NCI-H510A (cell line): Measurements from ENCODE around the gene ARID1B.

Experiments
- DNase-seq: peaks from one replicate; lab custom pipeline; 2025; lab: John Stamatoyannopoulos, UW

ARID1B gene

GRCh38 chr6:157099912-157100593, 322.9 kb downstream of the ARID1B start:
- no peak for DNase-seq

DNA sequence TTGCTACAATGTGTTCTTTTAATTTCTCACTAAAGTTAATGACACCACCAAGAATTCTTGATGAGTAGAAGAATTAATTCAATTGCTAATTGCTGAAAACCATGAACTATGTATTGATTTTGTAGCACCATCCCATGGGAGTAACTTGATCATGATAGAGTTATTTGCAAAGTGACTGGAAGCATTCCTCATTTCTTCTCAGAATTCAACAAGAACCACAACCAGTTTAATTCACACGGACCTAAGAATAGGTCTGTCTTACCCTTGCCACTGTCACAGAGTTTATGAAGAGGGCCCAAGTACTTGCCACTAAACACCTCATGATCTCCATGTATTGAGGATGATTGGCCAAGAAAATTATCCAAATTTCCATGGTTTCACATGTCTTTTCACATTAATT, 324.0 kb downstream of the ARID1B start:
- no peak for DNase-seq

DNA sequence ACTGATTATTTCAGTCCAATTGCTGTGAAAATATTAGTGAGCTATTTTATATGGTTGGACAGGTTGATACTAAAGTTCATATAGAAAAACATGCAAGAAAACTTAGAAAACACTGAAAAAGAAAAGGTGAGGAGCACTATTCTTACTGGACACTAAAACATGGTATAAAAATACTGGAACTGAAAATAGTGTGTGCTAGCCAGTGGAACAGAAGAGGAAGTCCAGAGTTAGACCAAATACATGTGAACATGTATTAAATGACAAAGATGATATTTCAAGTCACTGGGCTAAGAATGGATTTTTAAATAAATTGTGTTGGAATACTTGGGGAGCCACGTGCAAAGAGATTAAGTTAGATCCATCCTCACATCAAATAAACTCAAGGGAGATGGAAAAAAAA, 327.6 kb downstream of the ARID1B start:
- no peak for DNase-seq

DNA sequence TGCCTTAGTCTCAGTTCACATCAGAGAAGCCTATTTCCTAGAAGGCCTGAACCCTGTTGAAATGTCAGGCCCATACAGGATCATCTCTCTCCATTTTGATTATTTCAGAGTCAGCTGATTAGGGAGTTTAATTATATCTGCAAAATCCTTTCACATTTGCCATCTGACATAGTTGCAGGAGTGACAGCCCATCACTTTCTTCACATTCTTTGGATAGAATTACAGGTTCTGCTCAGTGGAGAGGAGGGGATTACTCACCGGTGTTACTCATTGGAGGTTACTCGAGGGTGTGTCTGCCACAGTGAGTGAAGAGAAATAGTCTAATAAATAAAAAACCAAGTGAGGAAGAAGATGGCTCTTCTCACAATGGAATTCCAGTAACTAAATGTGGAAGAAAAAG, 329.3 kb downstream of the ARID1B start:
- no peak for DNase-seq

DNA sequence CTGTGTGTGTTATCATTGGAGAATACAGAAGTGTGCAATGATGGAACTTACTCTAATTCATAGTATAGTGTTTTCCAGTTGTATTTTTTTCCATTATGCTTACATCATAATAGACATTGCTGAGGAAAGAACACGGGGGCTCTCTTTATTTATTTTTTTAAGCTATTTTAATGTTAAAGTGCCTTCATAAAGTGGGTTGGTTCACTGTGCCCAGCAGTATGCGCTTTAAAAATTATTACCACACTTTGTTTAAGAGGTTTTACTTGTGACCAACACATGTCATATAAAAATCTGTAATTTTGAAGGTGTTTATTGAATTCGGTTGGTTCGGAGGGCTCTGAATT, 330.4 kb downstream of the ARID1B start:
- no peak for DNase-seq

DNA sequence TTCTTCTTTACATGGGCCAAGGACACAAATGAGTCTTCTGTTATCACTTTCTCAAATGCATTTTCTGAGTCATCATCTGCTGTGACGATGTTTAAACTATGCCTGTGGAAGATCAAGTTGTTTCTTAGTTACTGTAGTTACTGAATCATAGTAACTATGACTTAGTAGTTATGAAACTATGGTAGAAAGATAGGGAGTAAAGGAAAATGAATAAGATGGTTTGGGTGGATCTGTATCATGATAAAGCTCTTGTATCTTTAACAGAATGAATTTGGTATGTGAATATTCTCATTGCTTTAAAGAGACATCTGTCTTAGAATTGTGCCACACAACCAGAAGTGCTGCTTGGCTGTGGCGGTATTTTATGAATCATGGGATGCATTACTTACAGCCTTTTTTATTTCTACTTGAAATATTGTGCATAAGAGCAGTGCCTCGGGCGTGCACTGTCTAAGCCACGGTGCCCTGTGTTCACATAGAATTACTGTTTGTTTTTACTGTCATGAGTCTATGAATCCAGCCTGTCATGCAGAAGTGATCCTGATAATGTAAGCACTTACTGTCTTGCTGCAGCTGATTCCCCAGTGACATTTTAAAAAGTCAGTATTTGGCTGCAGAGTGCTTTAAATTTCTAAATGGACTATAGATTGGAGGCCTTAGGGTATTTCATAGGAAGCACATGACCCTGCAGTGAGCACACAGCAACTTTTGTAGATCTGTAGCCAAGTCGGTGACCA, 330.9 kb downstream of the ARID1B start:
- no peak for DNase-seq

GRCh38 chr6:157108923-157109322, 331.7 kb downstream of the ARID1B start:
- DNase-seq = no peak

GRCh38 chr6:157110607-157111006, 333.4 kb downstream of the ARID1B start:
- no peak for DNase-seq

- DNase-seq = no peak
Observed at GRCh38 chr6:157113389-157113788, 336.2 kb downstream of the ARID1B start.

DNA sequence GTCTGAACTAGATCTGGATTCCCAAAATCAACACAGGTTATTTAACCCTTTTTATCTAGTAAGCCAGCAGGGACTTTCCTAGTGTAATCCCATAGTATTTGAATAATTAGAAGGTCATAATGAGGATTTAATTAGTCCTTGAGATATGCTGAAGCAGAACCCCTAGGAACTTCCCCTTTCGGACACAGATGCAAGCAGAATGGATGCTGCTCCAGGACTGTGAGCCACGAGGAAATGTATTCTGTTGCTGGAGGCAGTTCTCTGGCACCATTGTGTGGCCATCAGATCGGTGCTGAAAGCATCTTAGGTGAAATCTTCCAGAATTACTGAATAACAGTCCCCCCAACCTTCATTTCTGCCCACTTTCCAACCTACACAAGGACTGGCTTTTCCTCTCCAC, 339.2 kb downstream of the ARID1B start:
- no peak for DNase-seq

GRCh38 chr6:157117431-157118095, 340.4 kb downstream of the ARID1B start:
- DNase-seq = no peak

- no peak for DNase-seq
Observed at GRCh38 chr6:157119502-157120027, 342.4 kb downstream of the ARID1B start.

DNA sequence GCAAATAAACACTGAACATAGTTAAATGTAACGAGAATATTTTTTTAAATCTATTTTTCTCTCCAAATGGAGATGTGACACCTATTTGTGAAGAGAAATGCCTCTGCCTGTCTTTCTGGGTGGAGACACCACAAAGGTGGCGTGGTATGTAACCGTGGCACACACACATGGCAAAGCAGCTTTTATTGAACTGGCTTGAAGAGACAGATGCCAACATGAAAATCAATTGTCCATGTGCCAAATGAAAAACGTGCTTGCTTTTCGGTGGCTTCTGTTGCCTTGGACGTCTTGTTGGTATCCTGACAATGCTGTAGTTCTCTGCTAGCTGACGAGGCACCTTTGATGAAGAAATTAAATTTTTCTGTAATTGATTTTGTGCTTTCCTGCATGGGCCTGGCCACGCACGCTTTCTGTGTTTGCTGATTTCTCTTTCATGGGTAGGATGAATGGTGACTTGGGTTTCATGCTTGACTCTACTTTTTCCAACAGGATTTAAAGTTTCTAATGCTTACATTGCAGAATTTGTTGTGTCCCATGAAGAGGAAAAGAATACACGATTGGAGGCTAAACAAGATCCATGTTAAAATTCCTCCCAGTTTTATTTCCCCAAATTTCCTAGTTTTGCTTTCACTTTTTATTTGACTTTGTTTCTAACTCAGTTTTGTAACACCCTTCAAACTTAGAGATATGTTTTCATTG, 343.5 kb downstream of the ARID1B start:
- DNase-seq = no peak

DNA sequence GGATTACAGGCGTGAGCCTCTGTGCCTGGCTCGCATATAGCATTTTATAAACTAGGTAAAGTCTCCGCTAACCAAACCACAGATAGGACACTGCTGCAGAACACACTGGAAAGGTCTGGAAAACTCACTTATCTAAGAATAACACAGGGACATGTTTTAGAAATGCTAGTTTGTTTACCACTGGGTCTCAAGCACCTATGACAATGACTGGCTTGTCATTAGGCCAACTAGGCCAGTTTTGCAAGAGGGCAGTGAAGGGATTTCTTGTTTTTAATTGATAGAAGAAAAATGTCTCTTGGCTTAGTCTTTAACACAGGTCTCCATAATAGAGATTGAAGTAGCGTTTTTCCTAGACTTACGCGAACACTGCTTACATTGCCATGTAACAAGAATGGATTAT, 344.7 kb downstream of the ARID1B start:
- DNase-seq = no peak

- no peak for DNase-seq
Observed at GRCh38 chr6:157123234-157123633, 346.1 kb downstream of the ARID1B start.

DNA sequence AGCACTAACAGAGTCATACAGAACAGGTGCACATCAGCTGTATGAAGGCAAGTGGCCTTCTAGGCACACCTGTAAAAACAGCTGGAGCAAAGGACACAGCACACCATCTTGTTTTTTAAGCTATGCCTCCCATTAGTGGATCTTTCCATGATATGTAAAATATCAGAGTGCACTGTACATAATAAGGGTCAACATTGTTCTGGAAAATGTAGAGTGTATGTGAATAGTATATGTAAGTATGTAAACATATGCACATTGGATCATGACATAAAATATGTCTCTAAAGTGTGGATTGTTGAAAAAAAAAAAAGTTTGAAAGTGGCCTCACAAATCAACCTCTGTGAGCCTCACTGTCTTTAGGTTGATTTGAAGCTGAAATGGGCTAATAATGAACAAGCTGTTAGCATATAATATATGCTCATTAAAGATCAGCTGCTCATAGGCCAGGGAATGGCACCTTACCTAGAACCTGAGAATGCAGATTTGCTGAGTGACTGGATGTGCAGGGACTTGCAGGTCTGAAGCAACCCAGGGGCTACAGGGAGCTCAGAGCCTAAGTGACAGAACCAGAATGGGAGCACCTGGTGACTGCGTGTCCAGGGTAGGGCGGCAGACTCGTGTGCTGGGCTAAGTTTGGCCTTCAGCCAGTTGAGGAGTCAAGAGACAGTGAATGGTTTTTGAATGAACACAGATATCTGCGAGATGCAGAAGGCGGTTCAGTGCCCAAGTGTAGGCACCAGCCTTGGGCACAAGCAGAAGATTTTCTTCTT, 347.5 kb downstream of the ARID1B start:
- DNase-seq = no peak

GRCh38 chr6:157125531-157125930, 348.4 kb downstream of the ARID1B start:
- DNase-seq = no peak

DNA sequence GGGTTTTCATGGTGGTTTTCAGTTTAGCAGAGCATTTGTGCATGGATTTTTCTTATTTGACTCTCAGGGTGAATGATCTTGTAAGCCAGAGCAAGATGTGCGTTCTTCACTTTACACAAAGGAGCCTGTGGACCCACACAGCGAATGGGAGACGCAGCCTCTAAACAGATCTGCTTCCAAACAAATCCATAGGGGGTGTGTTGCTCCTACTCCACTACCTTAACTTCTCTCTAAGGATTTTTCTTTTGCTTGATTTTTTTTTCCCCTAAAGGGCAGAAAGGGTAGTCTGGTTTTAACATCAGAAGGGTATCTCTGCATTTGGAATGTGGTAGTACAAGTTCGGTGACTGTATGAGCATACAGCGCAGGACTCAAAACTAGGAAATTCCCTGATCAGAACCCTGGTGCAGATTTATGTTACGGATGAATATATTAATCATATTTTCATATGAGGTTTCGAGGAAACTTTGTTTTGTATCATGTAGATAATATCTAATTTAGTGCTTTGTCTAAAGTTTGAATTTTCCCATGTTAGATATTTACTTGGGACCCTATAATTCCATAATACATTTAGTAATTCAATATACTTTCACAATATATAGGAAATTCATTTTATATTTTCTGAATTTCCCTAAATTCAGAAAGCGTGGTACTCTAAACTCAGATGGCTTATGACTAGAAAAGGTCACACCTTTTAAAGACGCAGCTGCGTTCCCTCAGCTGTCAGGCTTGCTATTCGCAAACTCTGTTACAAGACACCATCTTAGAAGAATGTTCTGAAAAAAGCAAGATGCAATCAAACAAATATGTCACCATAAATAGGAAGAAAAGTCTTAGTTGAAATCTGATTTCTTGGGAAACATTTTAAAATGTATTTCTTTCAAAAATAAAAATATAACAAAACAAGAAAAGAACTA, 349.3 kb downstream of the ARID1B start:
- no peak for DNase-seq

DNA sequence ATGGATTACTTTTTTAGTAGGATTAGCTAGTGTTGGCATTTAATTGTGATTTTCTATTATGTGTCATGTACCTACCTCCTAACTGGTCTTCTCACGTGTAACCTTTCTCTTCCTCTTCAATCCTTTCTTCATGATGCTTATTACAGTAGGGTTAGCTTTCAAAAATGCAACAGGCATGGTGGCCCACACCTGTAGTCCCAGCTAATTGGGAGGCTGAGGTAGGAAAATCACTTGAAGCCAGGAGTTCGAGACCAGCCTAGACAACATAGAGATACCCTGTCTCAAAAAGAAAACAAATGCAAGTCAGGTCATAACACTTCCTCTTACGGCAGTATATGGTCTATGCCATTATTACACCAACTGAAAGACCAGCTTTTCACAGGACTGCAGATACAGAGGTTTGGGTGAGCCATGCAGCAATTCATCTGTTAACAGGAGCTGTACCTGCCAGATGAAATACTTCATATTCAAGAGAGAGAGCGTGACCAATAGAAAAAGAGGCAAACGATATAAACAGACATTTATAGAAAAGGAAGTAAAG, 351.1 kb downstream of the ARID1B start:
- no peak for DNase-seq

GRCh38 chr6:157131250-157131649, 354.1 kb downstream of the ARID1B start:
- DNase-seq = no peak
